Measurements from ENCODE around the gene NELL1.
"Not testable (repeated sequence)": the region's sequence is repeated elsewhere in the genome, so short reads cannot be mapped to it uniquely, and the experiment has no call there.

The NELL1 gene

GRCh38 chr11:20840341-20840740 is 171.0 kb downstream of the NELL1 start:
- no peak for DNase-seq (ENCODE audit: low read depth)
- no peak overlapping the region for H3K4me3 ChIP-seq (ENCODE audit: control insufficient read depth, low read depth, low read length)
- TF ChIP-seq CTCF (conservative IDR thresholded peaks at IDR 0.05; ENCODE audit: control insufficient read depth, insufficient read depth, low read depth, low read length): no peak

- no peak for DNase-seq (ENCODE audit: low read depth)
- no peak overlapping the region for H3K4me3 ChIP-seq (ENCODE audit: control insufficient read depth, low read depth, low read length)
- TF ChIP-seq CTCF (conservative IDR thresholded peaks at IDR 0.05; ENCODE audit: control insufficient read depth, insufficient read depth, low read depth, low read length): no peak
Observed at GRCh38 chr11:20844216-20844615, 174.8 kb downstream of the NELL1 start.

- no peak overlapping the region for H3K4me3 ChIP-seq (ENCODE audit: control insufficient read depth, low read depth, low read length)
- no peak for TF ChIP-seq CTCF (conservative IDR thresholded peaks at IDR 0.05; ENCODE audit: control insufficient read depth, insufficient read depth, low read depth, low read length)
- DNase-seq (ENCODE audit: low read depth): no peak
Observed at GRCh38 chr11:20844630-20845029, 175.2 kb downstream of the NELL1 start.

GRCh38 chr11:20854215-20854955 is 185.0 kb downstream of the NELL1 start:
- no peak for TF ChIP-seq CTCF (conservative IDR thresholded peaks at IDR 0.05; ENCODE audit: control insufficient read depth, insufficient read depth, low read depth, low read length)
- no peak for DNase-seq (ENCODE audit: low read depth)
- H3K4me3 ChIP-seq (ENCODE audit: control insufficient read depth, low read depth, low read length): no peak overlapping the region

GRCh38 chr11:20861322-20861721 is 191.9 kb downstream of the NELL1 start:
- H3K4me3 ChIP-seq (ENCODE audit: control insufficient read depth, low read depth, low read length): no peak overlapping the region
- no peak for DNase-seq (ENCODE audit: low read depth)
- TF ChIP-seq CTCF (conservative IDR thresholded peaks at IDR 0.05; ENCODE audit: control insufficient read depth, insufficient read depth, low read depth, low read length): no peak

GRCh38 chr11:20862263-20862662 is 192.9 kb downstream of the NELL1 start:
- DNase-seq (ENCODE audit: low read depth): not testable (repeated sequence)

GRCh38 chr11:20864628-20865027 is 195.2 kb downstream of the NELL1 start:
- DNase-seq (ENCODE audit: low read depth): no peak
- no peak for TF ChIP-seq CTCF (conservative IDR thresholded peaks at IDR 0.05; ENCODE audit: control insufficient read depth, insufficient read depth, low read depth, low read length)
- H3K4me3 ChIP-seq (ENCODE audit: control insufficient read depth, low read depth, low read length): no peak overlapping the region

More at GRCh38 chr11:20862263-20862662, 192.9 kb downstream of the NELL1 start:
- H3K4me3 ChIP-seq (ENCODE audit: control insufficient read depth, low read depth, low read length): not testable (repeated sequence)
